NCI-H1105 (cell line): Measurements from ENCODE around the gene SPANXN3.
"Not testable (repeated sequence)": the region's sequence is repeated elsewhere in the genome, so short reads cannot be mapped to it uniquely, and the experiment has no call there.

Source experiments
- DNase-seq: peaks from one replicate; lab custom pipeline; 2025; lab: John Stamatoyannopoulos, UW

The SPANXN3 gene, protein sequence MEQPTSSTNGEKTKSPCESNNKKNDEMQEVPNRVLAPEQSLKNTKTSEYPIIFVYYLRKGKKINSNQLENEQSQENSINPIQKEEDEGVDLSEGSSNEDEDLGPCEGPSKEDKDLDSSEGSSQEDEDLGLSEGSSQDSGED

GRCh38 chrX:143517375-143517774 is at the start of gene SPANXN3:
TSS of gene SPANXN3 (minus strand) at chrX:143517475. CDS start at chrX:143517391, 84 bp downstream.
- not testable (repeated sequence) for DNase-seq

- DNase-seq: peak; percentile 12
These were observed 18.9 kb upstream of the SPANXN3 start for GRCh38 chrX:143536176-143536575.

GRCh38 chrX:143502196-143502595 is 15.1 kb downstream of the SPANXN3 start:
- not testable (repeated sequence) for DNase-seq

DNA sequence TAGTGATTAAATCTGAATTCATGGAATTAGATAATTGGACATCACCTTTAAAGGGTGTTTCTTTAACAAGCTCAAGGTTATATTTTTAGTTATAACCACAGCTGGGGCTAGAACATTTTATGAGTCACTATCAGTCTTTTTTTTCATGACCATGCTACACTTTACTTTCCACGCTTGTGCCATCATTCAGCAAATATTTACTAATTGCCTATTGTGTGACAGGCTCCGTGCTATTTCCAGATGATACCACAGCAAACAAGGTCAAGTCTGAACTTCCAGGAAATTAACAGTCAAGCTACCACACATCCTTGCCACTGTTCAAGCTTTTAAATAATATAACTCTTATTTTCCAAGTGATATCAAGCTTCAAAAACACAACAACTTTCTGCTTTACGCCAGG is 16.5 kb downstream of the SPANXN3 start:
- no peak for DNase-seq

GRCh38 chrX:143486105-143486504 is 31.2 kb downstream of the SPANXN3 start:
- DNase-seq: no peak

DNA sequence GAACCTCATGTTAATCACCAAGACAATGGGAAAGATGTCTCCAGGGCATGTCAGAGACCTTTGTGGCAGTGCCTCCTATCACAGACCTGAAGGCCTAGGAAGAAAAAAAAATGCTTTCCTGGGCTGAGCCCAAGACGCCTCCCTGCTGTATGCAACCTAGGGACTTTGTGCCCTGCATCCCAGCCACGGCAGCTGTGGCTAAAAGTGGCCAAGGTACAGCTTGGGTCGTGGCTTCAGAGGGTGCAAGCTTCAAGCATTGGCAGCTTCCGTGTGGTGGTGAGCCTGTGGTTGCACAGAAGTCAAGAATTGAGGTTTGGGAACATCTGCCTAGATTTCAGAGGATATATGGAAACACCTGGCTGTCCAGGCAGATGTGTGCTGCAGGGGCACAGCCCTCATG is 40.5 kb downstream of the SPANXN3 start:
- DNase-seq: no peak

DNA sequence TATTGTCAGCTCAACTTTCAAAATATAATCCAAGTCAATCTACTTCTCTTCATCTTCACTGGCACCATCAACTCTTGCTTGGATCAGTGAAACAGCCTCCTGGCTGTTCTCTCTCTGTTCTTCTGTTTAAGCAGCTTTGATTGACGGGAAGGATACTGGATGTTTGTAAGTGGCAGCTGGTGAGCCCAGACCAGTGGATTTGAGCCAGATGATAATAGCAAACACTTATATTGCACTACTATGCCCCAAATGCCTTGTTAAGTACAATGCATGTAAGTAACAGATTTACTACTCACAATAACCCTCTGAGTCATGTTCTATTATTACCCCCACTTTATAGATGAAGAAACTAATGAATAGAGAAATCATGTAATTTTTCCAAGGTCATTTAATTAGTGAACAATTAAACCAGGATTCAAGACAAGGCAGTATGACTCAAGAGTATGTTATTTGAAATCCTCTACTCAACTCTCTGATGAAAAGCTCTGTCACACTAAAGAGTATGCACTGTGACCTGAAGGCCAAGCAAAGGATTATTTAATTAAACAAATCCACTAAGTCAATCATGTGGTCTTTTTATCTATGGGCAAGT is 44.8 kb downstream of the SPANXN3 start:
- peak; percentile 58 for DNase-seq

GRCh38 chrX:143466130-143466529 is 51.1 kb downstream of the SPANXN3 start:
- no peak for DNase-seq

GRCh38 chrX:143462696-143463095 is 54.6 kb downstream of the SPANXN3 start:
- DNase-seq: no peak

DNA sequence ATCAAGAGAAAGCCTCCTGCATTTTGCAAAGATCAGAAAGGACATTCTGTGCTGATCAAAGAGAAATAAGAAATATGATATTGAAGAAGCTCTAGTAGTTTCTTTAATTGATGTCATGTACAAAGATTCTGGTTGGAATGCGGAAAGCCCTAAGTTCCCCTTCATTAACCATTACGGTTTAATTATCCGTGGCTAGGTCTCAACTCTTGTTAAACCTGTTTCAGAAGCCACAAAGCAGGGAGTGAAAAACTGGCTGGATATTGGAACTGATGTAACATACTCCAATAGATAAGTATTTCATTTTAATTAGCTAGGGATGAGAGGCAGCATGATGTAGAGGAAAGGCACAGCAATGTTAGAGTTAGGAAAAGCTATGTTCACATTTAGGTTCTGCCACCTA is 55.7 kb downstream of the SPANXN3 start:
- no peak for DNase-seq
